Hepatocyte (in vitro differentiated cells): Measurements from ENCODE around the gene CDCA3. TPM values are rescaled to one million over a fixed set of nuclear protein-coding genes. Genes with fewer than 3 reads are reported as not detected.

ENCODE experiments used
- DNase-seq: peaks from one replicate; pipeline ENCODE4 v3.0.0-alpha.2; 2016; ENCODE audit warnings: low spot score
- H2AFZ ChIP-seq: fragments of 200-600 bp; sonication (generic); 2 replicates; pipeline ENCODE4 v1.6.0; 2016; ENCODE audit warnings: antibody characterized with exemption, mild to moderate bottlenecking
- H3K27ac ChIP-seq: fragments of 200-600 bp; sonication (generic); 2 replicates; pipeline ENCODE4 v1.5.1; 2016; ENCODE audit warnings: mild to moderate bottlenecking
- H3K27me3 ChIP-seq: fragments of 200-600 bp; sonication (generic); 2 replicates; pipeline ENCODE4 v1.6.1; 2016
- H3K36me3 ChIP-seq: fragments of 200-600 bp; sonication (generic); replicated peaks from 2 replicates; pipeline ENCODE4 v1.5.1; 2016; ENCODE audit warnings: low read depth; ENCODE audit not compliant: insufficient read depth
- H3K4me1 ChIP-seq: fragments of 200-600 bp; sonication (generic); 2 replicates; pipeline ENCODE4 v1.5.1; 2016; ENCODE audit warnings: mild to moderate bottlenecking, moderate library complexity; ENCODE audit not compliant: insufficient read depth
- H3K4me2 ChIP-seq: fragments of 200-600 bp; sonication (generic); 2 replicates; pipeline ENCODE4 v1.6.0; 2016
- H3K4me3 ChIP-seq: fragments of 200-600 bp; sonication (generic); 2 replicates; pipeline ENCODE4 v1.5.1; 2016; ENCODE audit warnings: mild to moderate bottlenecking
- H3K79me2 ChIP-seq: fragments of 200-600 bp; sonication (generic); 2 replicates; pipeline ENCODE4 v1.6.0; 2017; ENCODE audit warnings: mild to moderate bottlenecking
- H3K9me2 ChIP-seq: fragments of 200-600 bp; sonication (generic); replicated peaks from 2 replicates; pipeline ENCODE4 v1.6.0; 2017; ENCODE audit warnings: mild to moderate bottlenecking; ENCODE audit not compliant: insufficient read depth
- H3K9me3 ChIP-seq: fragments of 200-600 bp; sonication (generic); 2 replicates; pipeline ENCODE4 v1.5.1; 2016; ENCODE audit warnings: low read depth, mild to moderate bottlenecking
- H4K20me1 ChIP-seq: fragments of 200-600 bp; sonication (generic); 2 replicates; pipeline ENCODE4 v1.6.0; 2016; ENCODE audit warnings: mild to moderate bottlenecking; ENCODE audit not compliant: insufficient read depth, poor library complexity, severe bottlenecking
- EZH2 ChIP-seq: fragments of 200-600 bp; sonication (generic); IDR thresholded peaks from 2 replicates; pipeline ENCODE4 v1.6.1; 2016; ENCODE audit warnings: antibody characterized with exemption, mild to moderate bottlenecking, borderline replicate concordance
- EZH2phosphoT487 ChIP-seq: fragments of 200-600 bp; sonication (generic); IDR thresholded peaks from one replicate; pipeline ENCODE4 v1.6.1; 2018; ENCODE audit warnings: antibody characterized with exemption, mild to moderate bottlenecking, low read depth, moderate library complexity; ENCODE audit not compliant: unreplicated experiment, severe bottlenecking
- WGBS: methylation state at CpG from one replicate; pipeline ENCODE4 v1.1.6; 2016; ENCODE audit warnings: low lambda C conversion rate; ENCODE audit errors: missing lambda C conversion rate; 5-methylcytosine and 5-hydroxymethylcytosine counted together
- polyA plus RNA-seq: library from polyadenylated mRNA; unstranded; fragments of >200 nt; fragmentation: Nextera tagmentation; extraction: Ambion mirVana; gene quantifications from 2 replicates; pipeline ENCODE4 v1.2.1, GENCODE V29; 2016
- total RNA-seq: library from RNA; depleted of rRNA; stranded (reverse); fragments of >200 nt; gene quantifications from 2 replicates; pipeline ENCODE4 v1.2.3, GENCODE V29; 2014
- TF ChIP-seq, protein P1 (sequence below): fragments of 200-600 bp; sonication (generic); IDR thresholded peaks from 2 replicates; pipeline ENCODE4 v1.5.1; 2016; ENCODE audit warnings: antibody characterized with exemption, mild to moderate bottlenecking; ENCODE audit not compliant: poor library complexity

The CDCA3 gene
- total and polyA plus RNA-seq, 2 experiments from 2014 or later, result 8.5 to 18.2 TPM

DNA sequence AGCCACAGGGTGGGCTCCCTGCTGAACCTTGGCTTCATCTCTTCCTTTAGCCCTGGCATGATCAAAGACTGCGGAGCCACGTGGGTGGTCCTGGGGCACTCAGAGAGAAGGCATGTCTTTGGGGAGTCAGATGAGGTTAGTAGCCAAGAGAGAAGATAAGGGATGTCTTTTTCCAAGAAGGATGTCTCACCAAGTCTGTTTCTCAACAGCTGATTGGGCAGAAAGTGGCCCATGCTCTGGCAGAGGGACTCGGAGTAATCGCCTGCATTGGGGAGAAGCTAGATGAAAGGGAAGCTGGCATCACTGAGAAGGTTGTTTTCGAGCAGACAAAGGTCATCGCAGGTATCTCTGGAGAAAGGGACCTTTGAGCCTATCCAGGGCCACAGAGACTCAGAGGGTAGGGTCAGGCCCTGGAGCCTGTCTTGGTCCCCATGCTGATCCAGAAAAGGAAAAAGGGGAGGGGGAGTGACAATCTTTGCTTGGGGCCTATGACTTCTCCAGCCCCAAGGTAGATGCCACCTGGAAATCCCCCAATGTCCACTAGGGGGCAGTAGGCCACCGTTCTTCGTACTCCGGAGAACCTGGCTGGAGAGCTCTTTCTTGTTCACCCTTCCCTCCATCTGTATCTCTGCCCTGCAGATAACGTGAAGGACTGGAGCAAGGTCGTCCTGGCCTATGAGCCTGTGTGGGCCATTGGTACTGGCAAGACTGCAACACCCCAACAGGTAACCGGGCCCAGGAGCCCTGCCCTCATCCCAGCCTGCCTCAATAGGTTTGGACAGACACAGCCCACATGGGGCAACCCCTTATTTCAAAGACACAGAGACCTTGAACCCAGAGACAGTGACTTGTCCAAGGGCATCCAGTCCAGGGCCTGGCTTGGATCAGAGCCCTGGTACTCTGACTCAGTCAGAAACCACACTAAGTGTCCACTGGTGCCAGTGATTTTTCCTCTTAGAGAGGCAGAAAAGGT lies 18.2 kb upstream of the CDCA3 start:
- peaks cover 40% of the 10 kb centered on the region for H3K79me2 ChIP-seq
- peak; percentile 93 for DNase-seq
- no peak for TF ChIP-seq EZH2
- TF ChIP-seq, protein P1, sequence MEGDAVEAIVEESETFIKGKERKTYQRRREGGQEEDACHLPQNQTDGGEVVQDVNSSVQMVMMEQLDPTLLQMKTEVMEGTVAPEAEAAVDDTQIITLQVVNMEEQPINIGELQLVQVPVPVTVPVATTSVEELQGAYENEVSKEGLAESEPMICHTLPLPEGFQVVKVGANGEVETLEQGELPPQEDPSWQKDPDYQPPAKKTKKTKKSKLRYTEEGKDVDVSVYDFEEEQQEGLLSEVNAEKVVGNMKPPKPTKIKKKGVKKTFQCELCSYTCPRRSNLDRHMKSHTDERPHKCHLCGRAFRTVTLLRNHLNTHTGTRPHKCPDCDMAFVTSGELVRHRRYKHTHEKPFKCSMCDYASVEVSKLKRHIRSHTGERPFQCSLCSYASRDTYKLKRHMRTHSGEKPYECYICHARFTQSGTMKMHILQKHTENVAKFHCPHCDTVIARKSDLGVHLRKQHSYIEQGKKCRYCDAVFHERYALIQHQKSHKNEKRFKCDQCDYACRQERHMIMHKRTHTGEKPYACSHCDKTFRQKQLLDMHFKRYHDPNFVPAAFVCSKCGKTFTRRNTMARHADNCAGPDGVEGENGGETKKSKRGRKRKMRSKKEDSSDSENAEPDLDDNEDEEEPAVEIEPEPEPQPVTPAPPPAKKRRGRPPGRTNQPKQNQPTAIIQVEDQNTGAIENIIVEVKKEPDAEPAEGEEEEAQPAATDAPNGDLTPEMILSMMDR, result peak; percentile 82
- peak overlapping the region; percentile 97 for H3K27ac ChIP-seq
- peak overlapping the region; percentile 94 for H3K4me3 ChIP-seq
- no peak overlapping the region for H2AFZ ChIP-seq
- H3K4me1 ChIP-seq, result peaks cover 28% of the 10 kb centered on the region
- no peaks in the 10 kb centered on the region for H3K36me3 ChIP-seq
- H3K9me3 ChIP-seq, result no peaks in the 10 kb centered on the region
- H4K20me1 ChIP-seq, result peaks cover 21% of the 10 kb centered on the region
- H3K27me3 ChIP-seq, result no peaks in the 10 kb centered on the region
- 36% methylated on average over 12 of the region's 12 CpGs for WGBS
- H3K9me2 ChIP-seq, result no peaks in the 10 kb centered on the region
- peak overlapping the region; percentile 84 for H3K4me2 ChIP-seq

DNA sequence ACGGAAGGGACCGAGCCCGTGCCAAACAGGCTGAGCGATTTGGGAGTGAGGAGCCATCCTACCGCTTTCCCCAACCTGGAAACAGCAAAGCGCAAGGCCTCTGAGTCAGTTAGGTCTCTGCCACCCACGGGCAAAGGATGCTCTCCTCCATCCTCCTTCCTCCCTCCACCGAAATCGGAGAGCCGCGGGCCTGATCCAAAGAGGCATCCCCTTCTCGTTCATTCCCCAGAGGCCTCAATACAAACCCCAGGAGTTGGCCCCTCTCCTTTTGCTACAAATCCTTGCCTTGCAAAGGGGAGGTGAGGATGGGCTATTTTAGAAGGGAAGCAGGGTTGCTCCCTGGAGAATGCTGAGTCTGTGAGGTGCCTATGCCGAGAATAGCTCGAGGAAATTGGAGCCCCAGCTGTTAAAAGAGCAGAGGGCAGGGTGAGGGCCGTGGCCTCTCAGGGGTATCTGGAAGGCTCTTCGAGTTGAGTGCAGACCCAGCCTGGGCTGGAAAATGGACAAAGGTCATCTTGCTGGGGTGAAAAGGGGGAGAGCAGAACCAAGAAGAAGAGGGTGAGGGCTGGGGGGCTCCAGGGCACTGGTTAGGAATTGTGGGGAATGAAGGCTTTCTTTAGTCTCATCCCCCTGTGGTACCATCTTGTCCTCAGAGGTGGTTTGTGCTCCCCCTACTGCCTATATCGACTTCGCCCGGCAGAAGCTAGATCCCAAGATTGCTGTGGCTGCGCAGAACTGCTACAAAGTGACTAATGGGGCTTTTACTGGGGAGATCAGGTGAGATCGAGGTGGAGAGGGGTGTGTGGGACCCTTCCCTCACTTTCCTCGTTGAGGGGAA lies 17.3 kb upstream of the CDCA3 start:
- Histone ChIP-seq H3K79me2 (peaks cover 36% of the 10 kb centered on the region), H3K4me1 (peaks cover 23% of the 10 kb centered on the region), H3K4me3 (peak overlapping the region; percentile 94), H4K20me1 (peaks cover 21% of the 10 kb centered on the region), H3K36me3 (no peaks in the 10 kb centered on the region), H3K9me3 (no peaks in the 10 kb centered on the region), H3K27me3 (no peaks in the 10 kb centered on the region), H3K9me2 (no peaks in the 10 kb centered on the region), H3K4me2 (peak overlapping the region; percentile 84), H3K27ac (peak overlapping the region; percentile 97), H2AFZ (peak overlapping the region; percentile 11)
- 7% methylated on average over 22 of the region's 22 CpGs for WGBS
- TF ChIP-seq EZH2phosphoT487 (no peak), EZH2 (no peak)
- TF ChIP-seq, protein P1, result no peak
- DNase-seq, result no peak

DNA sequence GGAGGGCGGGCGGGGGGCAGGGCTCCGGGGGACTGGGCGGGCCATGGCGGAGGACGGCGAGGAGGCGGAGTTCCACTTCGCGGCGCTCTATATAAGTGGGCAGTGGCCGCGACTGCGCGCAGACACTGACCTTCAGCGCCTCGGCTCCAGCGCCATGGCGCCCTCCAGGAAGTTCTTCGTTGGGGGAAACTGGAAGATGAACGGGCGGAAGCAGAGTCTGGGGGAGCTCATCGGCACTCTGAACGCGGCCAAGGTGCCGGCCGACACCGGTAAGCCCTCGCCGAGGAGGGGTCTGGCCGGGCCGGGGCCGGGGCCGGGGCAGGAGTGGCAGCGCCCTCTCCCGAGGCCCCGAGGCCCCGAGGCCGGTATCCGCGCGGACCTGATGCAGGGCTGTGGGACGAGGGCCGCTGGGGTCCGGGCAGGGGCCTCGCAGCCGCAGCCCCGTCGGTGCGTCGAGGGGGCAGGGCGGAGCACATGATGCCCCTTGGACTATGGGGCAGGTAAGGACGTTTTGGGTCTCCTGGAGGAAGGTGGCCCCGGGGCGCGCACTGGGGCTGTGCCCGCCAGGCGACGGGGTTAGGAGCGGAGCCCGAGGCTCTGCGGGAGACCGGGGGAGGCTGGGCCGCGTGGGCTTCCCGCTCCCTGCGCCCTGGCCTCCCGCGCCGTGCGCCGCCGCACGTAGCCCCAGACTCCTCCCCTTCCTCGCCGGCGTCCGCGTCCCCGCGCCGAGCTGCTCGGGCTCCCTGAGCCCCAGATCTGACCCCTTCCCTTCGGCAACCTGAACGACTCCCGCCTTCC lies 16.5 kb upstream of the CDCA3 start, which contains the start of gene TPI1:
Gene TPI1 (plus strand): TSS at position 119 of the 798 bp plus-strand sequence. CDS start 36 bp downstream, at position 155.
- peaks cover 36% of the 10 kb centered on the region for H3K79me2 ChIP-seq
- peak within 1 kb of the TSS; percentile 94 for H3K4me3 ChIP-seq
- no peaks in the 10 kb centered on the region for H3K9me2 ChIP-seq
- peak within 1 kb of the TSS; percentile 84 for H3K4me2 ChIP-seq
- H4K20me1 ChIP-seq, result peaks cover 21% of the 10 kb centered on the region
- no peaks in the 10 kb centered on the region for H3K36me3 ChIP-seq
- H3K27me3 ChIP-seq, result no peaks in the 10 kb centered on the region
- peak within 1 kb of the TSS; percentile 97 for H3K27ac ChIP-seq
- TF ChIP-seq, protein P1, result no peak
- TF ChIP-seq EZH2 (no peak), EZH2phosphoT487 (no peak)
- 4% methylated on average over 39 of the region's 86 CpGs for WGBS
- peak; percentile 94 for DNase-seq
- H3K9me3 ChIP-seq, result no peaks in the 10 kb centered on the region
- H3K4me1 ChIP-seq, result peaks cover 23% of the 10 kb centered on the region
- peak within 1 kb of the TSS; percentile 37 for H2AFZ ChIP-seq
